C4-2B (cell line): ENCODE measurements around the gene RAF1.

Experiments
- CTCF ChIP-seq: fragments of 450-650 bp; conservative IDR thresholded peaks from 2 replicates; pipeline ENCODE4 v1.5.1; 2017; ENCODE audit warnings: mild to moderate bottlenecking
- ZFX ChIP-seq: fragments of 450-650 bp; IDR thresholded peaks from 2 replicates; pipeline ENCODE4 v1.6.1; 2017

DNA sequence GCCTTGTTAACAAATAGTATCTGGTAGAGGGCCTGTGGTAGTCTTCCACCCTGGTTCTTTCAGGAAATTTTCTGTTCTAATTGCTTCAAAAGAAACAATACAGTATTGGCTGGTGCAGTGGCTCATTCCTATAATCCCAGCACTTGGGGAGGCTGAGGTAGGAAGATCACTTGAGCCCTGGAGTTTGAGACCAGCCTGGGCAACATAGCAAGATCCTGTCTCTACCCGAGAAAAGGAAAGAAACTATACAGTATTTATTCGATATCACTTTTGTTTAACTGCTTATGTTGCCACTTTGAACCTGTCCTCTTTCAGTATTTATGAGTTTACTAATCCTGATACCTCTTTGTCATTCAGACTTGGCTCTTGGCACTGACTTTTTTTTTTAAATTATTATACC, 102.5 kb downstream of the RAF1 start:
- TF ChIP-seq CTCF (no peak), ZFX (no peak)
